Body of pancreas (tissue), 4 donors: ENCODE results near the gene SMPDL3B. TPM values are rescaled to one million over a fixed set of nuclear protein-coding genes. Genes with fewer than 3 reads are reported as not detected.

Source experiments
- ATAC-seq: fragments of 150-250 bp; one replicate; pipeline ENCODE4 v1.9.1; 2016
- DNase-seq, 4 donors: peaks; one replicate each; pipeline ENCODE4 v3.0.0-alpha.2; 2019
- H3K27ac ChIP-seq, 4 donors: fragments of 200-600 bp; sonication (generic); 1 replicate in 3 of 4; 2 replicates in 1 of 4; pipeline versions ENCODE4 v1.5.1 to v1.6.1; 2016 to 2019; ENCODE audit warnings: mild to moderate bottlenecking in 1 of 4, mixed read lengths in 1 of 4, moderate library complexity in 1 of 4
- H3K27me3 ChIP-seq, 2 donors: fragments of 200-600 bp; sonication (generic); one replicate each; pipeline ENCODE4 v1.6.0; 2016; ENCODE audit warnings: mild to moderate bottlenecking in 1 of 2
- H3K36me3 ChIP-seq, 2 donors: fragments of 200-600 bp; sonication (generic); replicated peaks in 1 of 2; 2 replicates each; pipeline ENCODE4 v1.5.1; 2016; ENCODE audit warnings: low read depth in 2 of 2; ENCODE audit not compliant: insufficient read depth in 1 of 2
- H3K4me1 ChIP-seq: fragments of 200-600 bp; sonication (generic); one replicate; pipeline ENCODE4 v1.6.0; 2016
- H3K4me3 ChIP-seq, 2 donors: fragments of 200-600 bp; sonication (generic); 1 replicate in 1 of 2; 2 replicates in 1 of 2; pipeline ENCODE4 v1.5.1; 2016 to 2019
- H3K9me3 ChIP-seq, 3 donors: fragments of 200-600 bp; sonication (generic); 1 replicate in 2 of 3; 2 replicates in 1 of 3; pipeline ENCODE4 v1.5.1; 2016
- CTCF ChIP-seq, 7 experiments: fragments of 450-650 bp in 4 of 7; fragments of 200-600 bp in 3 of 7; sonication (generic) in 3 of 7; IDR thresholded peaks; one replicate each; pipeline ENCODE4 v1.5.1; 2016 to 2019; ENCODE audit warnings: antibody characterized with exemption in 7 of 7
- POLR2A ChIP-seq, 3 donors: fragments of 450-650 bp; IDR thresholded peaks; one replicate each; pipeline ENCODE4 v1.6.1; 2016; ENCODE audit warnings: antibody characterized with exemption in 3 of 3, mild to moderate bottlenecking in 2 of 3
- WGBS, 2 donors: methylation state at CpG; one replicate each; pipeline ENCODE4 v1.1.5; 2017; 5-methylcytosine and 5-hydroxymethylcytosine counted together
- intact Hi-C: fragments of 100-400 bp; cut with DNase I; formaldehyde crosslinking; loops from one replicate; pipeline ENCODE4 v1.15.1; 2023
- total RNA-seq, 2 donors: library from RNA; depleted of rRNA; stranded (reverse); fragments of >200 nt; gene quantifications; one replicate each; pipeline ENCODE4 v1.1.0, GENCODE V29; 2016

The SMPDL3B gene
- total RNA-seq, 2 donors from 2014 or later: 18.8 to 28.0 TPM

DNA sequence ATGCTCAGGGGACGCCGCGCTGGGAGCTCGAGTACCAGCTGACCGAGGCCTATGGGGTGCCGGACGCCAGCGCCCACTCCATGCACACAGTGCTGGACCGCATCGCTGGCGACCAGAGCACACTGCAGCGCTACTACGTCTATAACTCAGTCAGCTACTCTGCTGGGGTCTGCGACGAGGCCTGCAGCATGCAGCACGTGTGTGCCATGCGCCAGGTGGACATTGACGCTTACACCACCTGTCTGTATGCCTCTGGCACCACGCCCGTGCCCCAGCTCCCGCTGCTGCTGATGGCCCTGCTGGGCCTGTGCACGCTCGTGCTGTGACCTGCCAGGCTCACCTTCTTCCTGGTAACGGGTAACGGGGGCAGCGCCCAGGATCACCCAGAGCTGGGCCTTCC, 23.7 kb downstream of the SMPDL3B start:
- WGBS, 2 donors: 95% methylated on average over 23 of the region's 26 CpGs; no CpG with 5 or more reads in 1 of the 2 donors
- peak in 3 of 4 donors; percentile 16 to 32 (median 28) for DNase-seq
- Histone ChIP-seq H3K4me1 (peaks cover 26% of the 10 kb centered on the region), H3K9me3 (no peaks in the 10 kb centered on the region), H3K27me3 (no peaks in the 10 kb centered on the region), H3K36me3 (no peaks in the 10 kb centered on the region), H3K4me3 (no peak overlapping the region), H3K27ac (no peak overlapping the region)
- TF ChIP-seq CTCF (IDR thresholded peaks at IDR 0.05) (no peak), POLR2A (IDR thresholded peaks at IDR 0.05) (no peak)
- intact Hi-C loops: no loop called here
- no peak for ATAC-seq

DNA sequence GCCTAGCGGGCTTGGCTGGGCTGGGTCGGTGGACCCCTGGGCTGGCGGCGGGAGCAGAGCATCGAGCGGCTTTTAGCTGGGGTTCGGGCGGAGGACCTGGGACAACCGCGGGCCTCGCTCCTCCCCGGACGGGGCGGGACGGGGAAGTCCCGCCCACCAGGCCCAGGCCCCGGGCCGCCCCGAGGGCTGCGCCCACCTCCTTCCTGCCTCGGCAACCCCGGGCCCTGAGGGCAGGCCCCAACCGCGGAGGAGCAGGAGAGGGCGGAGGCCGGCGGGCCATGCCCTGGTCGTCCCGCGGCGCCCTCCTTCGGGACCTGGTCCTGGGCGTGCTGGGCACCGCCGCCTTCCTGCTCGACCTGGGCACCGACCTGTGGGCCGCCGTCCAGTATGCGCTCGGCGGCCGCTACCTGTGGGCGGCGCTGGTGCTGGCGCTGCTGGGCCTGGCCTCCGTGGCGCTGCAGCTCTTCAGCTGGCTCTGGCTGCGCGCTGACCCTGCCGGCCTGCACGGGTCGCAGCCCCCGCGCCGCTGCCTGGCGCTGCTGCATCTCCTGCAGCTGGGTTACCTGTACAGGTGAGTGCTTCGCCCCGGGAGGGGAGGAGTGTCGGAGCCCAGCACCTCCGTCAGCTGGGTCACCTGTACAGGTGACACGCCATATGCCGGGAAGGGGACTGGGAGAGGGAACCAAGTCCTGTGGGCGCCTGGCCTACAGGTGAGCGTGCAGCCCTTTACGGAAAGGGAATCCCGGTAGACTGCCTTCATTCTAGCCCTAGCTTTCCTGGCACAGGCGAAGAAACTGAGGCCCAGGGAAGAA, 25.2 kb downstream of the SMPDL3B start, which contains the start of gene XKR8:
Gene XKR8 (plus strand): TSS at position 182 of the 812 bp plus-strand sequence. CDS start 97 bp downstream, at position 279.
- Histone ChIP-seq H3K4me1 (peaks cover 26% of the 10 kb centered on the region), H3K4me3 (peak within 1 kb of the TSS; percentile 21 to 72), H3K27ac (peak within 1 kb of the TSS; percentile 87 to 96 (median 90)), H3K27me3 (no peaks in the 10 kb centered on the region), H3K9me3 (no peaks in the 10 kb centered on the region), H3K36me3 (peaks cover 0 to 3% of the 10 kb centered on the region in 2 donors)
- WGBS, 2 donors: 0 to 12% methylated on average over 6 to 45 of the region's 68 CpGs
- peak; percentile 90 for ATAC-seq
- DNase-seq: peak; percentile 83 to 87 (median 83)
- TF ChIP-seq POLR2A (IDR thresholded peaks at IDR 0.05): peak; percentile 75 to 82 (median 77)
- peak; percentile 48 to 80 (median 59) for TF ChIP-seq CTCF (IDR thresholded peaks at IDR 0.05)
- intact Hi-C loops: no loop called here

- peak in 3 of 4 donors; percentile 16 to 41 (median 20) for DNase-seq
- ATAC-seq: no peak
These were observed 26.2 kb downstream of the SMPDL3B start for GRCh38 chr1:27960762-27961645.

More at GRCh38 chr1:27960762-27961645, 26.2 kb downstream of the SMPDL3B start:
- H3K9me3 ChIP-seq: no peaks in the 10 kb centered on the region
- peak overlapping the region; percentile 21 to 72 for H3K4me3 ChIP-seq
- intact Hi-C loops: no loop called here
- peaks cover 0 to 8% of the 10 kb centered on the region in 2 donors for H3K36me3 ChIP-seq
- H3K27me3 ChIP-seq: no peaks in the 10 kb centered on the region
- H3K27ac ChIP-seq: peak overlapping the region; percentile 87 to 96 (median 90)
- H3K4me1 ChIP-seq: peaks cover 26% of the 10 kb centered on the region
- 18 to 30% methylated on average over 8 to 13 of the region's 13 CpGs for WGBS, 2 donors
- TF ChIP-seq CTCF (IDR thresholded peaks at IDR 0.05) (no peak), POLR2A (IDR thresholded peaks at IDR 0.05) (no peak)
